HepG2 (cell line): ENCODE data around the gene PRR12. TPM values are rescaled to one million over a fixed set of nuclear protein-coding genes. Genes with fewer than 3 reads are reported as not detected.

Source experiments
- BRCA1 ChIP-seq: sonication (generic); formaldehyde crosslinking; IDR thresholded peaks from 2 replicates; pipeline ENCODE4 v1.4.0; 2020; ENCODE audit warnings: missing genetic modification reagents
- BRD4 ChIP-seq: sonication (generic); formaldehyde crosslinking; IDR thresholded peaks from 2 replicates; pipeline ENCODE4 v1.4.0; 2020; ENCODE audit warnings: missing genetic modification reagents
- BRF2 ChIP-seq: sonication (generic); formaldehyde crosslinking; IDR thresholded peaks from 2 replicates; pipeline ENCODE4 v1.8.1; 2022; ENCODE audit warnings: mild to moderate bottlenecking, missing genetic modification reagents
- E2F1 ChIP-seq: sonication (generic); formaldehyde crosslinking; IDR thresholded peaks from 2 replicates; pipeline ENCODE4 v1.5.0; 2020; ENCODE audit warnings: missing genetic modification reagents
- FOXJ3 ChIP-seq: sonication (generic); formaldehyde crosslinking; IDR thresholded peaks from 2 replicates; pipeline ENCODE4 v1.4.0; 2020; ENCODE audit warnings: missing genetic modification reagents, mild to moderate bottlenecking, borderline replicate concordance
- KLF16 ChIP-seq, 2 experiments: sonication (generic) in 1 of 2; formaldehyde crosslinking in 1 of 2; IDR thresholded peaks; 2 replicates each; pipeline versions ENCODE4 v1.6.1 to v1.8.0; 2016 to 2023; ENCODE audit warnings: missing genetic modification reagents in 2 of 2, missing compliant biosample characterization in 1 of 2
- MAX ChIP-seq: IDR thresholded peaks from 2 replicates; pipeline ENCODE4 v1.6.1; 2012; ENCODE audit warnings: inconsistent platforms
- NFATC3 ChIP-seq: sonication (generic); formaldehyde crosslinking; IDR thresholded peaks from 2 replicates; pipeline ENCODE4 v1.5.1; 2020; ENCODE audit warnings: mild to moderate bottlenecking, missing genetic modification reagents
- NFE2L1 ChIP-seq: sonication (generic); formaldehyde crosslinking; IDR thresholded peaks from 2 replicates; pipeline ENCODE4 v1.4.0; 2020; ENCODE audit warnings: missing genetic modification reagents, mild to moderate bottlenecking, borderline replicate concordance
- PRPF4 ChIP-seq: fragments of 200-400 bp; formaldehyde crosslinking; IDR thresholded peaks from 2 replicates; pipeline ENCODE4 v1.6.1; 2016; ENCODE audit warnings: low read length, low read depth; ENCODE audit not compliant: poor library complexity, severe bottlenecking
- TBX3 ChIP-seq: fragments of 450-650 bp; IDR thresholded peaks from 2 replicates; pipeline ENCODE4 v1.6.1; 2017; ENCODE audit warnings: antibody characterized with exemption, mild to moderate bottlenecking, inconsistent platforms, borderline replicate concordance
- TCF7 ChIP-seq: sonication (generic); IDR thresholded peaks from 2 replicates; pipeline ENCODE4 v1.6.1; 2016; ENCODE audit warnings: antibody characterized with exemption, low read depth
- ZBTB44 ChIP-seq: sonication (generic); formaldehyde crosslinking; IDR thresholded peaks from 2 replicates; pipeline ENCODE4 v1.4.0; 2020; ENCODE audit warnings: missing genetic modification reagents
- ZC3H13 ChIP-seq: sonication (generic); formaldehyde crosslinking; IDR thresholded peaks from 2 replicates; pipeline ENCODE4 v1.8.1; 2023; ENCODE audit warnings: mild to moderate bottlenecking, missing genetic modification reagents, moderate library complexity
- ZMYM2 ChIP-seq: sonication (generic); formaldehyde crosslinking; IDR thresholded peaks from 2 replicates; pipeline ENCODE4 v1.8.0; 2022; ENCODE audit warnings: mild to moderate bottlenecking, missing genetic modification reagents
- ZNF180 ChIP-seq: sonication (generic); formaldehyde crosslinking; IDR thresholded peaks from 2 replicates; pipeline ENCODE4 v1.4.0; 2020; ENCODE audit warnings: low read depth, missing genetic modification reagents, borderline replicate concordance
- ZNF263 ChIP-seq: sonication (generic); formaldehyde crosslinking; IDR thresholded peaks from 2 replicates; pipeline ENCODE4 v1.4.0; 2020; ENCODE audit warnings: missing genetic modification reagents
- ZNF337 ChIP-seq: sonication (generic); formaldehyde crosslinking; IDR thresholded peaks from 2 replicates; pipeline ENCODE4 v1.5.1; 2020; ENCODE audit warnings: missing genetic modification reagents, low read depth, mild to moderate bottlenecking, borderline replicate concordance
- ZNF383 ChIP-seq: sonication (generic); formaldehyde crosslinking; IDR thresholded peaks from 2 replicates; pipeline ENCODE4 v1.4.0; 2020; ENCODE audit warnings: missing genetic modification reagents, mild to moderate bottlenecking, borderline replicate concordance
- ZNF713 ChIP-seq: sonication (generic); formaldehyde crosslinking; IDR thresholded peaks from 2 replicates; pipeline ENCODE4 v1.4.0; 2020; ENCODE audit warnings: mild to moderate bottlenecking, missing genetic modification reagents
- polyA plus RNA-seq, 8 experiments: library from polyadenylated mRNA; depleted of rRNA in 3 of 8; stranded (reverse) in 7 of 8; unstranded in 1 of 8; fragments of >200 nt; fragmentation: Illumina TruSeq in 4 of 8; extraction: Trizol in 4 of 8; gene quantifications; 2 replicates each; pipeline versions ENCODE4 v1.2.1 to v1.2.3, GENCODE V29; 2011 to 2016; ENCODE audit warnings: low read depth in 4 of 8, missing spikeins in 1 of 8, mixed read lengths in 1 of 8; ENCODE audit not compliant: insufficient read depth in 1 of 8
- total RNA-seq, 5 experiments: library from RNA; depleted of rRNA; stranded (reverse); fragments of >200 nt; fragmentation: Illumina TruSeq; extraction: Trizol; gene quantifications; 2 replicates each; pipeline ENCODE4 v1.2.3, GENCODE V29; 2016; ENCODE audit warnings: low read depth in 1 of 5
- TF ChIP-seq, protein P1 (sequence below): sonication (generic); formaldehyde crosslinking; IDR thresholded peaks from 2 replicates; pipeline ENCODE4 v1.8.0; 2022; ENCODE audit warnings: mild to moderate bottlenecking, missing genetic modification reagents, moderate library complexity
- TF ChIP-seq, protein P2 (sequence below): sonication (generic); formaldehyde crosslinking; IDR thresholded peaks from 2 replicates; pipeline ENCODE4 v1.8.0; 2022; ENCODE audit warnings: missing genetic modification reagents, mild to moderate bottlenecking, moderate library complexity, borderline replicate concordance

PRR12 gene
- total and polyA plus RNA-seq, 2 of the 13 experiments (the other 11 are each of a cell fraction or from before 2014, with no cell fraction given) = 0.62 to 1.5 TPM

- TF ChIP-seq BRF2 (CRISPR knock-in tag) (no peak), PRPF4 (no peak), NFATC3 (CRISPR knock-in tag) (no peak), ZMYM2 (CRISPR knock-in tag) (no peak), ZC3H13 (CRISPR knock-in tag) (peak; percentile 84; the same call in 1 of the 2 replicates), MAX (peak; percentile 52; the same call in 1 of the 2 replicates), ZBTB44 (no peak), ZNF337 (peak; percentile 46; the same call in 1 of the 2 replicates), ZNF383 (CRISPR knock-in tag) (no peak), ZNF180 (CRISPR knock-in tag) (no peak), ZNF263 (CRISPR knock-in tag) (0 out of 2 replicates have a peak, but pooled peaks have one; percentile 36), FOXJ3 (CRISPR knock-in tag) (peak; percentile 51; the same call in 1 of the 2 replicates), BRD4 (no peak), NFE2L1 (no peak), KLF16 (CRISPR knock-in tag; IDR thresholded peaks at IDR 0.05) (peak in 1 of 2 experiments; percentile 85; a peak in 1 of 4 replicates), TCF7 (no peak), TBX3 (no peak), E2F1 (CRISPR knock-in tag) (no peak), BRCA1 (CRISPR knock-in tag) (no peak), ZNF713 (CRISPR knock-in tag) (no peak)
- TF ChIP-seq, protein P1, sequence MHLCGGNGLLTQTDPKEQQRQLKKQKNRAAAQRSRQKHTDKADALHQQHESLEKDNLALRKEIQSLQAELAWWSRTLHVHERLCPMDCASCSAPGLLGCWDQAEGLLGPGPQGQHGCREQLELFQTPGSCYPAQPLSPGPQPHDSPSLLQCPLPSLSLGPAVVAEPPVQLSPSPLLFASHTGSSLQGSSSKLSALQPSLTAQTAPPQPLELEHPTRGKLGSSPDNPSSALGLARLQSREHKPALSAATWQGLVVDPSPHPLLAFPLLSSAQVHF (CRISPR knock-in tag) = no peak
- TF ChIP-seq, protein P2, sequence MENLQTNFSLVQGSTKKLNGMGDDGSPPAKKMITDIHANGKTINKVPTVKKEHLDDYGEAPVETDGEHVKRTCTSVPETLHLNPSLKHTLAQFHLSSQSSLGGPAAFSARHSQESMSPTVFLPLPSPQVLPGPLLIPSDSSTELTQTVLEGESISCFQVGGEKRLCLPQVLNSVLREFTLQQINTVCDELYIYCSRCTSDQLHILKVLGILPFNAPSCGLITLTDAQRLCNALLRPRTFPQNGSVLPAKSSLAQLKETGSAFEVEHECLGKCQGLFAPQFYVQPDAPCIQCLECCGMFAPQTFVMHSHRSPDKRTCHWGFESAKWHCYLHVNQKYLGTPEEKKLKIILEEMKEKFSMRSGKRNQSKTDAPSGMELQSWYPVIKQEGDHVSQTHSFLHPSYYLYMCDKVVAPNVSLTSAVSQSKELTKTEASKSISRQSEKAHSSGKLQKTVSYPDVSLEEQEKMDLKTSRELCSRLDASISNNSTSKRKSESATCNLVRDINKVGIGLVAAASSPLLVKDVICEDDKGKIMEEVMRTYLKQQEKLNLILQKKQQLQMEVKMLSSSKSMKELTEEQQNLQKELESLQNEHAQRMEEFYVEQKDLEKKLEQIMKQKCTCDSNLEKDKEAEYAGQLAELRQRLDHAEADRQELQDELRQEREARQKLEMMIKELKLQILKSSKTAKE (CRISPR knock-in tag) = 0 out of 2 replicates have a peak, but pooled peaks have one; percentile 47
Measured at GRCh38 chr19:49672131-49672919, 81.3 kb downstream of the PRR12 start (continued).
